H9 (cell line): Measurements from ENCODE around the gene SPTBN1. TPM values are rescaled to one million over a fixed set of nuclear protein-coding genes. Genes with fewer than 3 reads are reported as not detected.

Experiments
- DNase-seq: peaks from one replicate; pipeline ENCODE4 v3.0.0-alpha.2; 2017
- H2AFZ ChIP-seq: one replicate; pipeline ENCODE4 v1.6.1; 2013; ENCODE audit warnings: mild to moderate bottlenecking, low read length, control low read depth, moderate library complexity
- H2AK5ac ChIP-seq: 2 replicates; pipeline ENCODE4 v1.6.1; 2013; ENCODE audit warnings: low read length, control low read depth, mixed read lengths; ENCODE audit not compliant: insufficient read length
- H2BK120ac ChIP-seq: one replicate; pipeline ENCODE4 v1.6.1; 2013; ENCODE audit warnings: low read depth, mild to moderate bottlenecking, low read length, control low read depth, inconsistent platforms; ENCODE audit not compliant: poor library complexity, severe bottlenecking
- H2BK12ac ChIP-seq: 2 replicates; pipeline ENCODE4 v1.6.1; 2013; ENCODE audit warnings: low read length, control low read depth, mixed read lengths, low read depth; ENCODE audit not compliant: insufficient read length
- H2BK15ac ChIP-seq: 2 replicates; pipeline ENCODE4 v1.6.1; 2013; ENCODE audit warnings: low read depth, low read length, control low read depth
- H2BK20ac ChIP-seq: one replicate; pipeline ENCODE4 v1.6.1; 2013; ENCODE audit warnings: low read depth, mild to moderate bottlenecking, low read length, control low read depth, inconsistent platforms; ENCODE audit not compliant: poor library complexity, severe bottlenecking
- H2BK5ac ChIP-seq: 2 replicates; pipeline ENCODE4 v1.6.1; 2013; ENCODE audit warnings: low read length, control low read depth, mixed read lengths; ENCODE audit not compliant: insufficient read length
- H3K14ac ChIP-seq: 2 replicates; pipeline ENCODE4 v1.6.1; 2013; ENCODE audit warnings: low read length, control low read depth; ENCODE audit not compliant: insufficient read depth
- H3K18ac ChIP-seq: 2 replicates; pipeline ENCODE4 v1.6.1; 2013; ENCODE audit warnings: low read depth, mild to moderate bottlenecking, mixed read lengths, low read length, control low read depth; ENCODE audit not compliant: insufficient read length
- H3K23ac ChIP-seq: 2 replicates; pipeline ENCODE4 v1.6.1; 2013; ENCODE audit warnings: low read length, control low read depth, mixed read lengths, low read depth; ENCODE audit not compliant: insufficient read length
- H3K23me2 ChIP-seq: 2 replicates; pipeline ENCODE4 v1.6.1; 2013; ENCODE audit warnings: low read depth, mild to moderate bottlenecking, mixed read lengths, low read length, control low read depth; ENCODE audit not compliant: insufficient read length, poor library complexity, severe bottlenecking
- H3K27ac ChIP-seq: 2 replicates; pipeline ENCODE4 v1.5.1; 2013; ENCODE audit warnings: low read length, control low read depth, mixed read lengths, low read depth; ENCODE audit not compliant: insufficient read length
- H3K27me3 ChIP-seq: 2 replicates; pipeline ENCODE4 v1.6.1; 2013; ENCODE audit warnings: low read length, control low read depth, inconsistent platforms; ENCODE audit not compliant: insufficient read depth
- H3K4ac ChIP-seq: 2 replicates; pipeline ENCODE4 v1.6.1; 2013; ENCODE audit warnings: low read depth, mild to moderate bottlenecking, control low read depth, inconsistent platforms, low read length, moderate library complexity
- H3K4me1 ChIP-seq: 2 replicates; pipeline ENCODE4 v1.6.1; 2013; ENCODE audit warnings: low read length, control low read depth, inconsistent platforms; ENCODE audit not compliant: insufficient read depth
- H3K4me2 ChIP-seq: 2 replicates; pipeline ENCODE4 v1.6.1; 2013; ENCODE audit warnings: low read length, control low read depth, mixed read lengths; ENCODE audit not compliant: insufficient read length, insufficient read depth
- H3K56ac ChIP-seq: 2 replicates; pipeline ENCODE4 v1.6.1; 2013; ENCODE audit warnings: low read depth, mild to moderate bottlenecking, mixed read lengths, low read length, control low read depth; ENCODE audit not compliant: insufficient read length
- H3K79me1 ChIP-seq: 2 replicates; pipeline ENCODE4 v1.6.1; 2013; ENCODE audit warnings: low read depth, mild to moderate bottlenecking, moderate library complexity, low read length, control low read depth, inconsistent platforms; ENCODE audit not compliant: insufficient read depth, poor library complexity, severe bottlenecking
- H3K79me2 ChIP-seq: 2 replicates; pipeline ENCODE4 v1.6.1; 2013; ENCODE audit warnings: low read length, control low read depth, inconsistent platforms; ENCODE audit not compliant: insufficient read depth
- H3K9ac ChIP-seq: 2 replicates; pipeline ENCODE4 v1.6.1; 2013; ENCODE audit warnings: low read length, control low read depth, mixed read lengths; ENCODE audit not compliant: insufficient read length; ENCODE audit errors: extremely low read depth
- H3K9me3 ChIP-seq: one replicate; pipeline ENCODE4 v1.6.1; 2013; ENCODE audit warnings: low read depth, low read length, inconsistent platforms; ENCODE audit not compliant: control insufficient read depth
- H3T11ph ChIP-seq: one replicate; pipeline ENCODE4 v1.6.1; 2013; ENCODE audit warnings: mild to moderate bottlenecking, low read length, control low read depth, inconsistent platforms
- H4K20me1 ChIP-seq: one replicate; pipeline ENCODE4 v1.6.1; 2013; ENCODE audit not compliant: control insufficient read depth, insufficient read length, insufficient read depth
- H4K5ac ChIP-seq: 2 replicates; pipeline ENCODE4 v1.6.1; 2013; ENCODE audit warnings: low read depth, mild to moderate bottlenecking, mixed read lengths, low read length, control low read depth; ENCODE audit not compliant: insufficient read length
- H4K8ac ChIP-seq: replicated peaks from 2 replicates; pipeline ENCODE4 v1.6.1; 2013; ENCODE audit warnings: low read length, control low read depth, mixed read lengths, low read depth; ENCODE audit not compliant: insufficient read length
- H4K91ac ChIP-seq: 2 replicates; pipeline ENCODE4 v1.6.1; 2013; ENCODE audit warnings: low read depth, mild to moderate bottlenecking, moderate library complexity, mixed read lengths, low read length, control low read depth; ENCODE audit not compliant: insufficient read length
- H3K27ac Mint-ChIP-seq, 3 experiments: 2 replicates in 2 of 3; 3 replicates in 1 of 3; pipeline ENCODE4 v1.8.0; 2020 to 2021; ENCODE audit warnings: mixed read lengths in 3 of 3, mild to moderate bottlenecking in 1 of 3, moderate library complexity in 1 of 3
- H3K27me3 Mint-ChIP-seq: 2 replicates; pipeline ENCODE4 v1.8.0; 2021; ENCODE audit warnings: low read depth, mild to moderate bottlenecking, moderate library complexity, mixed read lengths
- H3K36me3 Mint-ChIP-seq, 3 experiments: 2 replicates in 2 of 3; 3 replicates in 1 of 3; pipeline ENCODE4 v1.8.0; 2020 to 2021; ENCODE audit warnings: low read depth in 3 of 3, mixed read lengths in 3 of 3; ENCODE audit not compliant: insufficient read depth in 1 of 3
- H3K4me1 Mint-ChIP-seq, 2 experiments: 2 replicates each; pipeline ENCODE4 v1.8.0; 2020; ENCODE audit warnings: mixed read lengths in 2 of 2
- H3K4me3 Mint-ChIP-seq, 2 experiments: 2 replicates in 1 of 2; 3 replicates in 1 of 2; pipeline ENCODE4 v1.8.0; 2020 to 2021; ENCODE audit warnings: mild to moderate bottlenecking in 2 of 2, mixed read lengths in 2 of 2, moderate library complexity in 1 of 2
- H3K9me3 Mint-ChIP-seq, 2 experiments: 2 replicates in 1 of 2; 3 replicates in 1 of 2; pipeline ENCODE4 v1.8.0; 2020; ENCODE audit warnings: mild to moderate bottlenecking in 2 of 2, mixed read lengths in 2 of 2, moderate library complexity in 1 of 2
- CTCF ChIP-seq: fragments of 200-600 bp; sonication (generic); conservative IDR thresholded peaks from 3 replicates; pipeline ENCODE4 v1.8.0; 2021; ENCODE audit warnings: antibody characterized with exemption, mild to moderate bottlenecking
- WGBS: extraction: QIAGEN DNeasy Blood & Tissue Kit; methylation state at CpG from one replicate; pipeline ENCODE4 v1.1.7; 2013; ENCODE audit warnings: missing lambda C conversion rate, low lambda C conversion rate, mixed read lengths; ENCODE audit not compliant: insufficient read length; ENCODE audit errors: extremely low coverage; 5-methylcytosine and 5-hydroxymethylcytosine counted together
- total RNA-seq: library from RNA; stranded (reverse); gene quantifications from 2 replicates; pipeline ENCODE4 v1.2.1, GENCODE V29; 2021

Gene SPTBN1
- total RNA-seq, 1 experiment from 2014 or later: 164 TPM

- peak overlapping the region in 1 of 3 experiments; percentile 13; a peak in 2 of 7 replicates for H3K27ac Mint-ChIP-seq
Observed at GRCh38 chr2:54577944-54578647, 122.0 kb downstream of the SPTBN1 start.

More at GRCh38 chr2:54577944-54578647, 122.0 kb downstream of the SPTBN1 start:
- H4K91ac ChIP-seq: no peak overlapping the region
- Mint-ChIP-seq H3K4me3 (peak overlapping the region in 1 of 2 experiments; percentile 43; a peak in 2 of 5 replicates), H3K4me1 (peaks cover 75 to 79% of the 10 kb centered on the region in 2 experiments), H3K36me3 (peaks cover 4 to 6% (median 5%) of the 10 kb centered on the region in 3 experiments; a peak in 6 of 7 replicates), H3K9me3 (no peaks in the 10 kb centered on the region), H3K27me3 (no peaks in the 10 kb centered on the region)
- H2BK15ac ChIP-seq: no peak overlapping the region
- H3K4ac ChIP-seq: no peak overlapping the region
- peaks cover 7% of the 10 kb centered on the region for H3K79me1 ChIP-seq
- H3K27me3 ChIP-seq: no peaks in the 10 kb centered on the region
- H3K79me2 ChIP-seq: peaks cover 55% of the 10 kb centered on the region; the same call in 1 of the 2 replicates
- H3K23ac ChIP-seq: no peak overlapping the region
- no peak overlapping the region for H4K8ac ChIP-seq
- H3K23me2 ChIP-seq: no peaks in the 10 kb centered on the region
- no peak overlapping the region for H3K4me2 ChIP-seq
- no peak overlapping the region for H2AFZ ChIP-seq
- no peak overlapping the region for H3K27ac ChIP-seq
- no peak overlapping the region for H4K5ac ChIP-seq
- no peak overlapping the region for H2BK120ac ChIP-seq
- no peak overlapping the region for H3T11ph ChIP-seq
- WGBS: no CpG with 5 or more reads among the region's 6 CpGs
- no peak overlapping the region for H2BK12ac ChIP-seq
- peaks cover 25% of the 10 kb centered on the region for H3K4me1 ChIP-seq
- H3K9ac ChIP-seq: no peak overlapping the region
- H2BK5ac ChIP-seq: no peak overlapping the region
- H2BK20ac ChIP-seq: no peak overlapping the region
- H3K56ac ChIP-seq: no peak overlapping the region
- TF ChIP-seq CTCF: no peak
- H3K18ac ChIP-seq: no peak overlapping the region
- DNase-seq: no peak
- no peaks in the 10 kb centered on the region for H3K9me3 ChIP-seq
- peaks cover 3% of the 10 kb centered on the region for H4K20me1 ChIP-seq
- H3K14ac ChIP-seq: no peak overlapping the region
- no peak overlapping the region for H2AK5ac ChIP-seq
